K562 (cell line): Measurements from ENCODE around the gene TCF23. TPM values are rescaled to one million over a fixed set of nuclear protein-coding genes. Genes with fewer than 3 reads are reported as not detected.
A peak's percentile ranks its signal among the peaks of the same experiment; 100 is the strongest.

Experiments
- ATAC-seq: fragments of 200-7000 bp; cut with Tn5 transposase; 3 replicates; pipeline ENCODE4 v1.9.1; 2020; ENCODE audit warnings: moderate library complexity
- BruUV-seq: library from RNA; stranded (reverse); fragments of 400-500 nt; replicated peaks from 2 replicates; lab custom pipeline; 2021; lab: Mats Ljungman, UMichigan
- CTCF ChIA-PET: fragments of 300-600 bp; formaldehyde crosslinking; extraction: SDS; loops from one replicate; lab custom pipeline; 2021; ENCODE audit warnings: low intra/inter-chr PET ratio; lab: Yijun Ruan, JAX
- POLR2A ChIA-PET: fragments of 300-600, 350-650 bp; sonication (Branson Sonifier 250); formaldehyde crosslinking; extraction: SDS; loops from one replicate; lab custom pipeline; 2021; ENCODE audit warnings: antibody characterized with exemption, inconsistent platforms; lab: Yijun Ruan, JAX
- DNase-seq, 4 experiments: peaks; one replicate each; pipeline versions ENCODE4 v3.0.0 to v3.0.0-alpha.2; 2011 to 2018; ENCODE audit warnings: low spot score in 3 of 4, mixed read lengths in 3 of 4; ENCODE audit errors: extremely low read depth in 1 of 4
- FAIRE-seq: peaks from 2 replicates; lab custom pipeline; 2011; peaks lifted over from hg19 to GRCh38; lab: Jason Lieb, UNC
- H2AFZ ChIP-seq: 2 replicates; pipeline ENCODE4 v1.6.0; 2011; ENCODE audit warnings: low read depth, low read length, control low read depth, inconsistent platforms
- H3K27ac ChIP-seq: fragments of 200-600 bp; 3 replicates; pipeline ENCODE4 v1.8.0; 2011; ENCODE audit warnings: low read depth, mild to moderate bottlenecking, control low read depth, inconsistent platforms, low read length, moderate library complexity, mixed read lengths; ENCODE audit errors: extremely low read depth
- H3K27me3 ChIP-seq, 2 experiments: fragments of 300-600 bp in 1 of 2; 2 replicates in 1 of 2; 3 replicates in 1 of 2; pipeline versions ENCODE4 v1.6.0 to v1.8.0; 2011; ENCODE audit warnings: inconsistent platforms in 2 of 2, low read length in 2 of 2, mild to moderate bottlenecking in 1 of 2, mixed read lengths in 1 of 2, moderate library complexity in 1 of 2; ENCODE audit not compliant: control insufficient read depth in 2 of 2, insufficient read depth in 2 of 2
- H3K36me3 ChIP-seq: fragments of 300-600 bp; 3 replicates; pipeline ENCODE4 v1.8.0; 2011; ENCODE audit warnings: mild to moderate bottlenecking, low read length, inconsistent platforms; ENCODE audit not compliant: control insufficient read depth, insufficient read depth
- H3K4me1 ChIP-seq, 2 experiments: fragments of 200-600 bp in 1 of 2; replicated peaks in 1 of 2; 2 replicates in 1 of 2; 3 replicates in 1 of 2; pipeline versions ENCODE4 v1.5.1 to v1.8.0; 2011; ENCODE audit warnings: inconsistent platforms in 2 of 2, low read length in 2 of 2, mild to moderate bottlenecking in 1 of 2, mixed read lengths in 1 of 2, moderate library complexity in 1 of 2; ENCODE audit not compliant: control insufficient read depth in 2 of 2, insufficient read depth in 2 of 2
- H3K4me2 ChIP-seq: 2 replicates; pipeline ENCODE4 v1.6.1; 2011; ENCODE audit warnings: low read length, control low read depth, inconsistent platforms, mixed read lengths; ENCODE audit not compliant: insufficient read depth
- H3K4me3 ChIP-seq: fragments of 200-600 bp; sonication (generic), shearing (Covaris generic); 2 replicates; pipeline ENCODE4 v1.5.1; 2016; ENCODE audit warnings: control low read depth, inconsistent platforms
- H3K79me2 ChIP-seq: fragments of 200-600 bp; 3 replicates; pipeline ENCODE4 v1.8.0; 2011; ENCODE audit warnings: low read length, inconsistent platforms; ENCODE audit not compliant: control insufficient read depth, insufficient read depth
- H3K9ac ChIP-seq, 2 experiments: 2 replicates each; pipeline versions ENCODE4 v1.6.0 to v1.6.1; 2011; ENCODE audit warnings: low read depth in 2 of 2, low read length in 2 of 2, control low read depth in 1 of 2, inconsistent platforms in 1 of 2, mild to moderate bottlenecking in 1 of 2, mixed read lengths in 1 of 2; ENCODE audit not compliant: insufficient read depth in 1 of 2
- H3K9me1 ChIP-seq: one replicate; pipeline ENCODE4 v1.6.0; 2011; ENCODE audit warnings: inconsistent platforms, mild to moderate bottlenecking, low read length, moderate library complexity; ENCODE audit not compliant: control insufficient read depth, insufficient read depth
- H3K9me3 ChIP-seq: replicated peaks from 2 replicates; pipeline ENCODE4 v1.5.1; 2011; ENCODE audit warnings: low read depth, low read length, inconsistent platforms; ENCODE audit not compliant: control insufficient read depth, insufficient read depth
- H4K20me1 ChIP-seq: replicated peaks from 2 replicates; pipeline ENCODE4 v1.6.1; 2011; ENCODE audit warnings: low read length, inconsistent platforms, mixed read lengths; ENCODE audit not compliant: control insufficient read depth, insufficient read depth
- ELF1 ChIP-seq: fragments of 200-800 bp; sonication (Bioruptor generic); IDR thresholded peaks from 2 replicates; pipeline ENCODE4 v1.6.1; 2016; ENCODE audit warnings: missing genetic modification characterization, missing compliant biosample characterization
- RUNX1 ChIP-seq: sonication (generic); IDR thresholded peaks from 2 replicates; pipeline ENCODE4 v1.6.1; 2016; ENCODE audit warnings: antibody characterized with exemption, low read depth
- WGBS: fragments of 100-300 bp; shearing (Covaris generic); methylation state at CpG from one replicate; pipeline ENCODE4 v1.1.6; 2016; ENCODE audit warnings: low coverage, mixed read lengths; ENCODE audit not compliant: insufficient coverage; ENCODE audit errors: missing lambda C conversion rate; 5-methylcytosine and 5-hydroxymethylcytosine counted together
- in situ Hi-C: fragments of 300-500 bp; cut with MboI; formaldehyde crosslinking; loops from 4 replicates; pipeline ENCODE4 v1.15.0; 2018; ENCODE audit warnings: inconsistent platforms, mixed read lengths
- intact Hi-C: fragments of 100-400 bp; cut with micrococcal nuclease; formaldehyde crosslinking; loops from 2 replicates; pipeline ENCODE4 v1.14.2; 2022
- polyA plus RNA-seq, 8 experiments: library from polyadenylated mRNA; depleted of rRNA in 4 of 8; stranded (reverse) in 5 of 8; unstranded in 3 of 8; fragments of >200 nt; fragmentation: Nextera tagmentation in 2 of 8; fragmentation: Illumina TruSeq in 1 of 8; extraction: Ambion mirVana in 2 of 8; extraction: Trizol in 1 of 8; gene quantifications; 2 replicates each; pipeline versions ENCODE4 v1.2.1 to v1.2.3, GENCODE V29; 2011 to 2014; ENCODE audit warnings: inconsistent platforms in 1 of 8, missing spikeins in 1 of 8
- total RNA-seq, 7 experiments: library from RNA; depleted of rRNA in 6 of 7; stranded (reverse); fragments of >200 nt in 6 of 7; fragmentation: Illumina TruSeq in 2 of 7; extraction: Trizol in 2 of 7; gene quantifications; 2 replicates each; pipeline versions ENCODE4 v1.2.1 to v1.2.3, GENCODE V29; 2011 to 2021; ENCODE audit warnings: low replicate concordance in 1 of 7
- TF ChIP-seq, protein P1 (sequence below): sonication (generic); formaldehyde crosslinking; IDR thresholded peaks from 2 replicates; pipeline ENCODE4 v1.8.1; 2023; ENCODE audit warnings: mild to moderate bottlenecking, missing genetic modification reagents
- TF ChIP-seq, protein P2 (sequence below): fragments of 200-800 bp; sonication (Bioruptor generic); IDR thresholded peaks from 2 replicates; pipeline ENCODE4 v1.6.1; 2017; ENCODE audit warnings: missing genetic modification characterization, missing compliant biosample characterization
- TF ChIP-seq, protein P3 (sequence below), 2 experiments: fragments of 450-650 bp in 1 of 2; sonication (generic) in 1 of 2; formaldehyde crosslinking in 1 of 2; IDR thresholded peaks in 1 of 2; conservative IDR thresholded peaks in 1 of 2; 2 replicates each; pipeline versions ENCODE4 v1.6.1 to v1.8.1; 2016 to 2023; ENCODE audit warnings: mild to moderate bottlenecking in 2 of 2, moderate library complexity in 2 of 2, inconsistent platforms in 1 of 2, missing genetic modification reagents in 1 of 2

Gene TCF23
- total and polyA plus RNA-seq, 9 of the 15 experiments (the other 6 are each of a cell fraction or from before 2014, with no cell fraction given): 0.07 TPM; not detected in 8

DNA sequence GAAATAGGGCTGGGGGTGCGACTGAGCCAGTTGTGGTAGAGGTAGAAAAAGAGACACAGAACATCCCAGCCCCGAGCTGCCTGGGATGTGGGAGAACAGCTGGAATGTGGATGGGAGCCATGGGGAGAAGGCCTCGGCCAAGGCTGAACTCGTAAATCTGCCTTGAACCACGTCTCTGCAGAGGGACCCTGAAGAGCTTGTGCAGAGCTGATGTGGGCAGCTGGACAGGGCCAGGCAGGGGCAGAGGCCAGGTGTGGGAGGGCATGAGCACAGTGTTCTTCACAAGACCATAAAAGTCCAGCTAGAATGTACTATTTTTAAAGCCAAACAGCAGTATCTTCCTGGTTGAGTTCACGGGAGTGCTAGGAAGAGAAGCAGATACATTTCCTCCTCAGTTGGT lies 5.7 kb downstream of the TCF23 start:
- ATAC-seq: no peak
- POLR2A ChIA-PET: interaction anchor here (1.2 kb wide), 1 partner anchor 13 kb away, joined by 3 read pairs; no protein-coding TSS in a partner anchor
- TF ChIP-seq ELF1 (tag): no peak
- TF ChIP-seq, protein P1, sequence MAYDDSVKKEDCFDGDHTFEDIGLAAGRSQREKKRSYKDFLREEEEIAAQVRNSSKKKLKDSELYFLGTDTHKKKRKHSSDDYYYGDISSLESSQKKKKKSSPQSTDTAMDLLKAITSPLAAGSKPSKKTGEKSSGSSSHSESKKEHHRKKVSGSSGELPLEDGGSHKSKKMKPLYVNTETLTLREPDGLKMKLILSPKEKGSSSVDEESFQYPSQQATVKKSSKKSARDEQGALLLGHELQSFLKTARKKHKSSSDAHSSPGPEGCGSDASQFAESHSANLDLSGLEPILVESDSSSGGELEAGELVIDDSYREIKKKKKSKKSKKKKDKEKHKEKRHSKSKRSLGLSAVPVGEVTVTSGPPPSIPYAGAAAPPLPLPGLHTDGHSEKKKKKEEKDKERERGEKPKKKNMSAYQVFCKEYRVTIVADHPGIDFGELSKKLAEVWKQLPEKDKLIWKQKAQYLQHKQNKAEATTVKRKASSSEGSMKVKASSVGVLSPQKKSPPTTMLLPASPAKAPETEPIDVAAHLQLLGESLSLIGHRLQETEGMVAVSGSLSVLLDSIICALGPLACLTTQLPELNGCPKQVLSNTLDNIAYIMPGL (CRISPR knock-in tag): no peak
- TF ChIP-seq RUNX1: no peak
- TF ChIP-seq, protein P2, sequence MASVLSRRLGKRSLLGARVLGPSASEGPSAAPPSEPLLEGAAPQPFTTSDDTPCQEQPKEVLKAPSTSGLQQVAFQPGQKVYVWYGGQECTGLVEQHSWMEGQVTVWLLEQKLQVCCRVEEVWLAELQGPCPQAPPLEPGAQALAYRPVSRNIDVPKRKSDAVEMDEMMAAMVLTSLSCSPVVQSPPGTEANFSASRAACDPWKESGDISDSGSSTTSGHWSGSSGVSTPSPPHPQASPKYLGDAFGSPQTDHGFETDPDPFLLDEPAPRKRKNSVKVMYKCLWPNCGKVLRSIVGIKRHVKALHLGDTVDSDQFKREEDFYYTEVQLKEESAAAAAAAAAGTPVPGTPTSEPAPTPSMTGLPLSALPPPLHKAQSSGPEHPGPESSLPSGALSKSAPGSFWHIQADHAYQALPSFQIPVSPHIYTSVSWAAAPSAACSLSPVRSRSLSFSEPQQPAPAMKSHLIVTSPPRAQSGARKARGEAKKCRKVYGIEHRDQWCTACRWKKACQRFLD: no peak
- TF ChIP-seq, protein P3, sequence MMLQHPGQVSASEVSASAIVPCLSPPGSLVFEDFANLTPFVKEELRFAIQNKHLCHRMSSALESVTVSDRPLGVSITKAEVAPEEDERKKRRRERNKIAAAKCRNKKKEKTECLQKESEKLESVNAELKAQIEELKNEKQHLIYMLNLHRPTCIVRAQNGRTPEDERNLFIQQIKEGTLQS (IDR thresholded peaks at IDR 0.05): no peak
- TF ChIP-seq, protein P3 (CRISPR knock-in tag; conservative IDR thresholded peaks at IDR 0.05): no peak
- TF ChIP-seq, all 486 proteins: peak for 0
- in situ Hi-C loops: no loop called here
- BruUV-seq: no TSS peak
- FAIRE-seq (no peak), DNase-seq (no peak)
- no peak overlapping the region for H3K9ac ChIP-seq
- CTCF ChIA-PET: no interaction called here
- H3K4me3 ChIP-seq: no peak overlapping the region
- H3K4me1 ChIP-seq: peaks cover 0 to 21% of the 10 kb centered on the region in 2 experiments; a peak in 2 of 5 replicates
- no peaks in the 10 kb centered on the region for H3K79me2 ChIP-seq
- H3K4me2 ChIP-seq: no peak overlapping the region
- peaks cover 0 to 3% of the 10 kb centered on the region in 2 experiments; a peak in 2 of 5 replicates for H3K27me3 ChIP-seq
- 0 out of 2 replicates have a peak overlapping the region, but pooled peaks have one; percentile 12 for H2AFZ ChIP-seq
- 29% methylated on average over 6 of the region's 6 CpGs for WGBS
- no peaks in the 10 kb centered on the region for H3K9me3 ChIP-seq
- H3K36me3 ChIP-seq: no peaks in the 10 kb centered on the region
- no peak overlapping the region for H3K27ac ChIP-seq
- H3K9me1 ChIP-seq: no peaks in the 10 kb centered on the region
- no peaks in the 10 kb centered on the region for H4K20me1 ChIP-seq
- intact Hi-C loops: no loop called here
